ENCODE results near the gene RPS6KA5.

The RPS6KA5 gene

GRCh38 chr14:90995785-90996184, 64.7 kb downstream of the RPS6KA5 start:
- no peak for DNase-seq (ENCODE audit: low read depth)
- H3K4me3 ChIP-seq (ENCODE audit: control insufficient read depth, low read depth, low read length) = no peak overlapping the region
- TF ChIP-seq CTCF (conservative IDR thresholded peaks at IDR 0.05; ENCODE audit: control insufficient read depth, insufficient read depth, low read depth, low read length) = no peak

- DNase-seq (ENCODE audit: low read depth) = no peak
- H3K4me3 ChIP-seq (ENCODE audit: control insufficient read depth, low read depth, low read length) = no peak overlapping the region
- TF ChIP-seq CTCF (conservative IDR thresholded peaks at IDR 0.05; ENCODE audit: control insufficient read depth, insufficient read depth, low read depth, low read length) = no peak
Measured at GRCh38 chr14:90993792-90994191, 66.6 kb downstream of the RPS6KA5 start.

DNA sequence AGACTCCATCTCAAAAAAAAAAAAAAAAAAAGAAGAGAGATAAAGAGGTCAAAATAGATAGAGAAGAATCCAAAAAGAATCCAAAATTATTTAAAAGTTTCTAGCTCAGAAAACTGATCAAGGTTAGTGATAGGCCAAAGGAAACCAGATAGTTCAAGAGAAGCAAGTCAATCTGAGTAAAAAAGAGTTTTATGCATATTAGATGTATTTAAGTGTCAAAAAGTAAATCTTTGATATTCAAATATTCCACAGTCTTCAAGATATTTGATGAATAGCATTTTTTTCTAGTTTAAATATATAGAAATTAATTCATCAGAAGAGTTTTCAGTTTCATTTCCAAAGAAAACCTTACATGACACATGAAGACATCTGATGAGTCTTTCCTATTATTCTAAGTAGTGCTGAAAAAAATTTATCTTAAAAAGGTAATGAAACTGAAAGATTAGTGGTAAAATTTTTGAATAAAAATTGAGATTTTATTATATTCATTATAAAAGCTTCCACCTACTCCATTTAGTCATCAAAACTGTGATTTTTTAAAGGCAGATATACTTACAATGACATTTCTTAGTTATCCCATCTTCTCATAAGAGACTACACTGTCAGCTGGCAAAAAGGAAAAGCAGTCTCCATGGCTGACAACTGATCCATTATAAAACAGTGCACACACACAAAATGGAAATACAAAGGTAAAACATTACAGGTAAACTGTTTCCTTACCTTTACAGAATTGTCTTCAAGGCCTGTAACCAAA, 68.6 kb downstream of the RPS6KA5 start:
- TF ChIP-seq CTCF (conservative IDR thresholded peaks at IDR 0.05; ENCODE audit: control insufficient read depth, insufficient read depth, low read depth, low read length) = no peak
- H3K4me3 ChIP-seq (ENCODE audit: control insufficient read depth, low read depth, low read length) = no peak overlapping the region
- no peak for DNase-seq (ENCODE audit: low read depth)

DNA sequence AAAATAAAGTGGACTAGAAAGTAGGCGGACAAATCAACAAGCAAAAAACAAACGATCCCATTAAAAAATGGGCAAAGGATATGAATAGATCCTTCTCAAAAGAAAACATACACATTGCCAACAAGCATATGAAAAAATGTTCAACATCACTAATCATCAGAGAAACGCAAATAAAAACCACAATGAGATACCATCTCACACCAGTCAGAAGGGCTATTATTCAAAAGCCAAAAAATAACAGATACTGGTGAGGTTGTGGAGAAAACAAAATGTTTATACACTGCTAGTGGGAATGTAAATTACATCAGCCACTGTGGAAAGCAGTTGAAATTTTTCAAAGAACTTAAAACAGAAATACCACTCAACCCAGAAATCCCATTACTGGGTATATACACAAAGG, 70.3 kb downstream of the RPS6KA5 start:
- no peak for DNase-seq (ENCODE audit: low read depth)
- H3K4me3 ChIP-seq (ENCODE audit: control insufficient read depth, low read depth, low read length) = no peak overlapping the region
- TF ChIP-seq CTCF (conservative IDR thresholded peaks at IDR 0.05; ENCODE audit: control insufficient read depth, insufficient read depth, low read depth, low read length) = no peak

DNA sequence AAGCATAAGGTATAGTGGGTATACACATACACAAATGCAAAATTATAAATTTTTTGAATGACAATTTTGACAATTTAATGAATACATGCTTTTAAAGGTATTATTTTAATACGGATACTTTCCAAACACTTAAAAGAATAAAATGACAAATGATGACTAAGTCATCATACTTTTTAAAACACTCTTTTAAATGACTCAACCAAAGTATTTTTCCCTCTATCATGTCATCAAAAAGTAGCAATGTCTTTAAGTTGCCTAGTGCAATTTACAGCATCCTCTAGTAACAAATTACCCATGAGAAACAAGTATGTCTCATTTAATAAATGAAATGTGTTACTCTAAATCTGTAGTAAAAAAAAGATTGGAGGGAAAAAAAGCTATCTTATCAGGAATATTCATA, 73.3 kb downstream of the RPS6KA5 start:
- TF ChIP-seq CTCF (conservative IDR thresholded peaks at IDR 0.05; ENCODE audit: control insufficient read depth, insufficient read depth, low read depth, low read length) = no peak
- no peak overlapping the region for H3K4me3 ChIP-seq (ENCODE audit: control insufficient read depth, low read depth, low read length)
- no peak for DNase-seq (ENCODE audit: low read depth)

- TF ChIP-seq CTCF (conservative IDR thresholded peaks at IDR 0.05; ENCODE audit: control insufficient read depth, insufficient read depth, low read depth, low read length) = no peak
- DNase-seq (ENCODE audit: low read depth) = no peak
Measured at GRCh38 chr14:90986510-90986909, 73.9 kb downstream of the RPS6KA5 start.

More at GRCh38 chr14:90986510-90986909, 73.9 kb downstream of the RPS6KA5 start:
- H3K4me3 ChIP-seq (ENCODE audit: control insufficient read depth, low read depth, low read length) = no peak overlapping the region

Measured in fibroblast of mammary gland (primary cell).